HG02970 (cell line): ENCODE measurements around the gene LIM2.
A peak's percentile ranks its signal among the peaks of the same experiment; 100 is the strongest.
"Not testable (repeated sequence)": the region's sequence is repeated elsewhere in the genome, so short reads cannot be mapped to it uniquely, and the experiment has no call there.

Experiments
- ATAC-seq: cut with Tn5 transposase; IDR thresholded peaks from one replicate; pipeline ENCODE4 v1.9.1; 2021; ENCODE audit warnings: mild to moderate bottlenecking, moderate library complexity, moderate number of reproducible peaks; ENCODE audit not compliant: unreplicated experiment, low FRiP score

LIM2 gene

GRCh38 chr19:51397453-51397852 is 9.7 kb upstream of the LIM2 start:
- not testable (repeated sequence) for ATAC-seq

GRCh38 chr19:51396175-51396574 is 8.4 kb upstream of the LIM2 start:
- ATAC-seq = no peak

- peak; percentile 84 for ATAC-seq
Observed at GRCh38 chr19:51394050-51394836, 6.5 kb upstream of the LIM2 start.

- no peak for ATAC-seq
Observed at GRCh38 chr19:51392701-51393100, 4.9 kb upstream of the LIM2 start.

GRCh38 chr19:51391073-51391611 is 3.4 kb upstream of the LIM2 start:
- no peak for ATAC-seq

GRCh38 chr19:51389143-51389542 is 1.4 kb upstream of the LIM2 start:
- no peak for ATAC-seq

GRCh38 chr19:51386882-51387520 is 773 bp downstream of the LIM2 start:
- ATAC-seq = no peak

GRCh38 chr19:51382004-51382403 is 5.8 kb downstream of the LIM2 start:
- ATAC-seq = no peak

GRCh38 chr19:51380379-51380778 is 7.4 kb downstream of the LIM2 start:
- no peak for ATAC-seq

GRCh38 chr19:51377422-51377821 is 10.4 kb downstream of the LIM2 start:
- ATAC-seq = no peak

- no peak for ATAC-seq
Observed at GRCh38 chr19:51375504-51376221, 12.1 kb downstream of the LIM2 start.

GRCh38 chr19:51372649-51373504 is 14.9 kb downstream of the LIM2 start, which contains the start of gene NKG7:
TSS of gene NKG7 (minus strand) at chr19:51372654. CDS start at chr19:51372535, 119 bp downstream.
- ATAC-seq = no peak

- no peak for ATAC-seq
Observed at GRCh38 chr19:51372021-51372648, 15.6 kb downstream of the LIM2 start.

GRCh38 chr19:51371186-51371690 is 16.5 kb downstream of the LIM2 start:
- no peak for ATAC-seq

- ATAC-seq = no peak
Observed at GRCh38 chr19:51370230-51370629, 17.5 kb downstream of the LIM2 start.

GRCh38 chr19:51368366-51369282 is 19.1 kb downstream of the LIM2 start, which contains the start of gene CLDND2:
TSS of gene CLDND2 (minus strand) at chr19:51369003. CDS start at chr19:51368577, 426 bp downstream.
- no peak for ATAC-seq

- peak; percentile 69 for ATAC-seq
Observed at GRCh38 chr19:51367565-51368365, 20.0 kb downstream of the LIM2 start.

- no peak for ATAC-seq
Observed at GRCh38 chr19:51367255-51367564, 20.6 kb downstream of the LIM2 start.
